PC-9 (cell line): ENCODE data around the gene SORCS2.

Experiments
- EZH2 ChIP-seq: fragments of 200-600 bp; sonication (generic); IDR thresholded peaks from 2 replicates; pipeline ENCODE4 v1.8.0; 2017; ENCODE audit warnings: antibody characterized with exemption, low read depth
- TF ChIP-seq, protein P1 (sequence below): fragments of 200-600 bp; sonication (generic); conservative IDR thresholded peaks from 2 replicates; pipeline ENCODE4 v1.6.1; 2017; ENCODE audit warnings: mixed run types, antibody characterized with exemption, mild to moderate bottlenecking, moderate library complexity

DNA sequence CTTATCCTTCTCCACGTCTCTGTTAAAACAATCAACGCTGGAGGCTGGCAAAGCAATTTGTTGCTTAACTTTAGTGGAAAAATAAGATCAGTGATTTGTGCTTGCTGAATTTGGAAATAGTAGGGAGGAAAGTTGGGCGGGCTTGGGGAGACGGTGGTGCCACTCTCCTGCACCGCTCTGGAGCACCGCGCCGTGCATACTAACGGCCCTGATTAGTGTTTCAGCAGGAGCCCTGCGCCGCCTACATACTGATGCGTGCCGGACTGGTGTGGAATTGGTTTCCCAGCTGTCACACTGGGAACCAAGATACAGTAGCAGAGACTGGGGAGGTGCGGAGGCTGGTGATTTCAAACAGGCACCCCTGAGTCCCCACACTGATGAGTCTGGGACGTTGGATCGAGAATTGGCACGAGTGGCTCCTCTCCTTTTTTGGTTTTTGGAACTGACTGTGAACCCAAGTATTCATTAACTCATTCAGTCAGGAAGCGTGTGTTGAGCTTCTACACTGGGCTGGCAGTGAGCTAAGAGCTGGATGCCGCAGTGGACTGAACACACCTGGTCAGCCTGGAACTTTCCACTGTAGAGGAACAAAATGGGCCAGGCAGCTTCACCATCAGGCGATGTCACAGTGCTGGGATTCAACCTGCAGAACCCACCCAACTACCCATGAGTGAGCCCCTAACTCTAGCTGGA is 271.4 kb downstream of the SORCS2 start:
- TF ChIP-seq, protein P1, sequence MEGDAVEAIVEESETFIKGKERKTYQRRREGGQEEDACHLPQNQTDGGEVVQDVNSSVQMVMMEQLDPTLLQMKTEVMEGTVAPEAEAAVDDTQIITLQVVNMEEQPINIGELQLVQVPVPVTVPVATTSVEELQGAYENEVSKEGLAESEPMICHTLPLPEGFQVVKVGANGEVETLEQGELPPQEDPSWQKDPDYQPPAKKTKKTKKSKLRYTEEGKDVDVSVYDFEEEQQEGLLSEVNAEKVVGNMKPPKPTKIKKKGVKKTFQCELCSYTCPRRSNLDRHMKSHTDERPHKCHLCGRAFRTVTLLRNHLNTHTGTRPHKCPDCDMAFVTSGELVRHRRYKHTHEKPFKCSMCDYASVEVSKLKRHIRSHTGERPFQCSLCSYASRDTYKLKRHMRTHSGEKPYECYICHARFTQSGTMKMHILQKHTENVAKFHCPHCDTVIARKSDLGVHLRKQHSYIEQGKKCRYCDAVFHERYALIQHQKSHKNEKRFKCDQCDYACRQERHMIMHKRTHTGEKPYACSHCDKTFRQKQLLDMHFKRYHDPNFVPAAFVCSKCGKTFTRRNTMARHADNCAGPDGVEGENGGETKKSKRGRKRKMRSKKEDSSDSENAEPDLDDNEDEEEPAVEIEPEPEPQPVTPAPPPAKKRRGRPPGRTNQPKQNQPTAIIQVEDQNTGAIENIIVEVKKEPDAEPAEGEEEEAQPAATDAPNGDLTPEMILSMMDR = no peak
- TF ChIP-seq EZH2 = no peak
